ENCODE measurements around the gene THBS4.

The THBS4 gene

GRCh38 chr5:80116465-80116864 is 81.3 kb downstream of the THBS4 start:
- DNase-seq (ENCODE audit: low read depth in 3 of 3) = no peak

GRCh38 chr5:80117446-80117845 is 82.3 kb downstream of the THBS4 start:
- DNase-seq (ENCODE audit: low read depth in 3 of 3) = no peak

DNA sequence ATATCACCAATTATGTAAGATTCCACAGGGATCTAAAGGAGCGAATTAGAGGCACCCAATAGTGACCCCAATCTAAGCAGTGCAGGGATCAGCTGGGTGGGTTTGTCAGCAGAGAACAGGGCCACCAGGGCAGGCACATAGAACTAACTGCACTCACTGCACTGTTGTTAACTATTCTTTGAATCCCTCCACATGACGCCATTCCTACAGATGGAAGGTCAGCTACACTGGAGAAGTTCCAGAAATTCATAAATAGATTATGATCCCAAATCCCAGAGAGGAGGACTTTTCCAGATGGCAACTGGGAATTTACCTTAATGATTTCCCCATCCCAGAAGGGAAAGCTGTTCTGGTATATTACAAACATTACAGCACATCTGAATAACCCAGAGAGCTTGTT is 84.2 kb downstream of the THBS4 start:
- no peak for DNase-seq (ENCODE audit: low read depth in 3 of 3)

GRCh38 chr5:80122579-80122978 is 87.4 kb downstream of the THBS4 start:
- DNase-seq (ENCODE audit: low read depth in 3 of 3) = no peak

- DNase-seq (ENCODE audit: low read depth in 3 of 3) = no peak
Measured at GRCh38 chr5:80124121-80124918, 89.2 kb downstream of the THBS4 start.

GRCh38 chr5:80125022-80125961 is 90.1 kb downstream of the THBS4 start:
- DNase-seq (ENCODE audit: low read depth in 3 of 3) = no peak

DNA sequence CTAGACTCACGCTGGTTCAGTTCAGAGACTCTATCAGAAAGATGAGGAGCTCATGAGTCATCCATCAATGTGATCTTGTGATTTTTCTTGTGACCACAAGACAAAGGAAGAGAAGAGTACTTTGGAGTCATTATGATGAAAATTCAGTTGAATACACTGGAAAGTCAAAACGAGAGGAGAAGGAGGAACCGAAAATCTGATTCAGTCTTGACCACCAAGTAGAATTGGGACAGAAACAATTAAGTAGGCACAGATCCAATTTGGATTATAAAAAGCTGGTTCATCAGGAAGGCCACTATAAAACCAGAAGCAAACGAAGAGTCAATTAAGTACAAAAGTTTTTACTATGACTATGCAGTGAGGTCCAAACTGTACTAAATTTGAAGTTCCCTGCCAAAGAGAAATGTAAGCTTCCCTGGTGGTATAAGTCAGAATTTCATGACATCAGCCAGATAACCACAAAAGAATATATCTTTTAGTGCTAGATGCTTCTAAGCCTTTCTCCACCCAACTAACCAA is 90.9 kb downstream of the THBS4 start:
- DNase-seq (ENCODE audit: low read depth in 3 of 3) = no peak

DNA sequence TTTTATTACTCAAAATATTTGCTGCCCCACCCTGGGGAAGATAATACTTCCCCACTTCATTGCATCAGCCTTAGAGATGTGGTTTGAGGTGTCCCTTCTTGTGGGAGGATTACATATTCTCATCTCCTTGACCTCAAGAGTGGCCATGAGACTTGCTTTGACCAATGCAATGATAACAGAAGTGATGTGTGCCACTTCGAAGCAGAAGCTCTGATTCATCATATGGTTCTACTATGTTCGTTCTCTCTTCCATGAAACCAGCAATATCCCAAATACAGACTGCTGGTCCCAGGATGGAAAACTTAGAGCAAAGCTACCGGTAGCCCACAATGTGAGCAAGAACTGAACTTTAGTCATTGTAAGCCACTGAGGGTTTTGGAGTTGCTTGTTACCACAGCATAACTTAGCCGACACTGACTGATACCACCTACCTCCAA is 92.0 kb downstream of the THBS4 start:
- no peak for DNase-seq (ENCODE audit: low read depth in 3 of 3)

DNA sequence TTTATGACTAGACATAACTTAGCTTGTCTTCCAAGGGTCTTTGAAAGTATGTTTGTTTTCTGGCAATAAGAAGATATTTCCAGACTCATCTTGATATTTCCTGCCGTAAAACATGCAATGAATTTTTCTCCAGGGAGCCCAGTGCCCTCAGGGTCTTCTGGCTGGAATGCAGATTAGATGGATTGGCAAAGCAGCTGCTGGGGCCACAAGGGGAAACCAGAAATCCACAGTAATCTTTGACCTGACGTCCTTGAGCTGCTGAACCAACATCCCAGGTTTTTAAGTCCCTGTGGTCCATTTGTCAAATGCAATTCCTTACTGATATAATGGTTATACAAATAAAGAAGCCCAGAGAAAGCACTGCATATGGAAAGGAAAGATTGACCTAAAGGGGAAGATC is 93.0 kb downstream of the THBS4 start:
- no peak for DNase-seq (ENCODE audit: low read depth in 3 of 3)

GRCh38 chr5:80129146-80129545 is 94.0 kb downstream of the THBS4 start:
- no peak for DNase-seq (ENCODE audit: low read depth in 3 of 3)

Measured in stimulated activated CD4-positive, alpha-beta T cell treated with anti-CD3 and anti-CD28 coated beads, TNF-alpha, amount 100 ng/mL, for 24 hours (primary cell).